Astrocyte of the cerebellum (primary cell): ENCODE measurements around the gene YIPF7.

ENCODE experiments used
- DNase-seq: peaks from one replicate; pipeline ENCODE4 v3.0.0-alpha.2; 2011; ENCODE audit warnings: low read depth
- H3K4me3 ChIP-seq: 2 replicates; pipeline ENCODE4 v1.5.1; 2011; ENCODE audit warnings: mild to moderate bottlenecking, low read depth, low read length, moderate library complexity
- in situ Hi-C: cut with HindIII; loops from 2 replicates; pipeline ENCODE4 v1.10.0; 2017; ENCODE audit warnings: low sequenced_read_pairs
- TF ChIP-seq, protein P1 (sequence below): IDR thresholded peaks from 2 replicates; pipeline ENCODE4 v1.5.1; 2012; ENCODE audit warnings: low read length, low read depth, moderate library complexity, mild to moderate bottlenecking; ENCODE audit errors: missing control alignments

The YIPF7 gene

GRCh38 chr4:44662623-44663005 is 11.2 kb upstream of the YIPF7 start:
- in situ Hi-C loops = no loop called here
- H3K4me3 ChIP-seq = no peak overlapping the region
- TF ChIP-seq, protein P1, sequence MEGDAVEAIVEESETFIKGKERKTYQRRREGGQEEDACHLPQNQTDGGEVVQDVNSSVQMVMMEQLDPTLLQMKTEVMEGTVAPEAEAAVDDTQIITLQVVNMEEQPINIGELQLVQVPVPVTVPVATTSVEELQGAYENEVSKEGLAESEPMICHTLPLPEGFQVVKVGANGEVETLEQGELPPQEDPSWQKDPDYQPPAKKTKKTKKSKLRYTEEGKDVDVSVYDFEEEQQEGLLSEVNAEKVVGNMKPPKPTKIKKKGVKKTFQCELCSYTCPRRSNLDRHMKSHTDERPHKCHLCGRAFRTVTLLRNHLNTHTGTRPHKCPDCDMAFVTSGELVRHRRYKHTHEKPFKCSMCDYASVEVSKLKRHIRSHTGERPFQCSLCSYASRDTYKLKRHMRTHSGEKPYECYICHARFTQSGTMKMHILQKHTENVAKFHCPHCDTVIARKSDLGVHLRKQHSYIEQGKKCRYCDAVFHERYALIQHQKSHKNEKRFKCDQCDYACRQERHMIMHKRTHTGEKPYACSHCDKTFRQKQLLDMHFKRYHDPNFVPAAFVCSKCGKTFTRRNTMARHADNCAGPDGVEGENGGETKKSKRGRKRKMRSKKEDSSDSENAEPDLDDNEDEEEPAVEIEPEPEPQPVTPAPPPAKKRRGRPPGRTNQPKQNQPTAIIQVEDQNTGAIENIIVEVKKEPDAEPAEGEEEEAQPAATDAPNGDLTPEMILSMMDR = no peak
- no peak for DNase-seq

DNA sequence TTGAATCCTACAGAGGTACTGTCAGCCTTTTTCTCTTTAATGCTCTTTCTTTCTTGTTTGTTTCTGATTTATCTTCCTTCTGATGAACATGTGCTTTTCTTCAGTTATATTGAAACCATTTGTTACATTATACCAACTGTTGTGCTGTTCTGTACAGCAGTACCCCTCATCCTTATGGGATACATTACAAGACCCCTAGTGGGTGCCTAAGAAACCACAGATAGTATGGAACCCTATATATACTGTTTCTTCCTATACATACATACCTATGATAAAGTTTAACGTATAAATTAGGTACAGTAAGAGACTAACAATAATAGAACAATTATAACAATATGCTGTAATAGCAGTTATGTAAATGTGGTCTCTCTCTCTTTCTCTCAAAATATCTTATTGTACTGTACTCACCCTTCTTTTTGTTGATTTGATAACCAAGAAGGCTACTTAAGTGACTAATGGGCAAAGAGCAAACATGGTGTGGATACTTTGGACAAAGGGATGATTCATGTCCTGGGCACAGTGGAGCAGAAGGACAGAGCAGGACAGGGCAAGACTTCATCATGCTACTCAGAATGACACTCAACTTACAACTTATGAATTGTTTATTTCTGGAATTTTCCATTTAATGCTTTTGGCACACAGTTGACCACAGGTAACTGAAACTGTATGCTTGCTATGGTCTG is 10.7 kb upstream of the YIPF7 start:
- DNase-seq = no peak
- H3K4me3 ChIP-seq = no peak overlapping the region
- TF ChIP-seq, protein P1 = no peak
- in situ Hi-C loops = no loop called here

- in situ Hi-C loops = no loop called here
- H3K4me3 ChIP-seq = no peak overlapping the region
- TF ChIP-seq, protein P1 = no peak
- no peak for DNase-seq
Observed at GRCh38 chr4:44660396-44660795, 9.0 kb upstream of the YIPF7 start.

DNA sequence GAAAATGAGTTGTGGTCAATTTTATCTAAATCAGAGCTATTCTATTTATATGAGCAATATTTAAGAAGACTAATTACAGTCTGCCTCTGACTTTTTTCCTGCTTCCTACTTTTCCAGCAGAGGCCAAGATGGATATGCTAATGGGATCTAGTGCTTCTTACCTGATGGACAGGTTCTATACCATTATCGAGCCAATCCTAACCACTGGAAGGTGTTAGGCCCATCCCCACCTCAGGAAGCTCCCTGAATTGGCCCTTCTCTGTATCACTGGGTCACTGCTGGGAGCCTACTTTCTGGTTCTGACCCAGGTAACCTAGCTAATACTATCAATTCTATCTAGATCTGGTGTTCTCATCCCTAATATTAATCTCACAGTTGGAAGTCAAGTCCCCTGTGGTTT is 577 bp upstream of the YIPF7 start:
- in situ Hi-C loops = no loop called here
- no peak overlapping the region for H3K4me3 ChIP-seq
- TF ChIP-seq, protein P1 = no peak
- DNase-seq = no peak

GRCh38 chr4:44646151-44646550 is 5.3 kb downstream of the YIPF7 start:
- no peak overlapping the region for H3K4me3 ChIP-seq
- TF ChIP-seq, protein P1 = no peak
- in situ Hi-C loops = no loop called here
- no peak for DNase-seq

DNA sequence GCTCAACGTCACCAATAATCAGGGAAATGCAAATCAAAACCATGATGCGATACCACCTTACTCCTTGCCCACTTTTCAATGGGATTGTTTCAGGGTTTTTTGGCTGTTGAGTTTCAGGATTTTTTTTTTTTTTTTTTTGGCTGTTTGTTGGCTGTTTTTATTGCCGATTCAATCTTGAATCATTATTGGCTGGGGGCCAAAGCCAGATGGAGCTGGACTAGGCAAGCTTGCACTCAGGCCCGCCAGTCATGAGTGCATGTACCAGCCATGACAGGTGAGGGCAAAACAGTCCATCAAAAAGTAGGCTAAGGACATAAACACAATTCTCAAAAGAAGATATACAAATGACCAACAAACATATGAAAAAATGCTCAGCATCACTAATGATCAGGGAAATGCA is 13.3 kb downstream of the YIPF7 start:
- no peak overlapping the region for H3K4me3 ChIP-seq
- no peak for DNase-seq
- TF ChIP-seq, protein P1 = no peak
- in situ Hi-C loops = no loop called here
